Lower leg skin (tissue), 4 donors: ENCODE results near the gene XCL2. TPM values are rescaled to one million over a fixed set of nuclear protein-coding genes. Genes with fewer than 3 reads are reported as not detected.

Experiments used
- DNase-seq, 2 donors: peaks; one replicate each; pipeline ENCODE4 v3.0.0-alpha.2; 2019; ENCODE audit warnings: low spot score in 2 of 2
- H3K4me3 ChIP-seq: fragments of 200-600 bp; sonication (generic); 2 replicates; pipeline ENCODE4 v1.5.1; 2017; ENCODE audit warnings: mild to moderate bottlenecking, low read depth; ENCODE audit not compliant: poor library complexity, severe bottlenecking
- CTCF ChIP-seq, 3 donors: fragments of 450-650 bp; IDR thresholded peaks; one replicate each; pipeline ENCODE4 v1.5.1; 2016; ENCODE audit warnings: antibody characterized with exemption in 3 of 3, mild to moderate bottlenecking in 3 of 3, moderate library complexity in 2 of 3
- POLR2A ChIP-seq, 2 donors: fragments of 450-650 bp; IDR thresholded peaks; one replicate each; pipeline ENCODE4 v1.6.1; 2016 to 2017; ENCODE audit warnings: antibody characterized with exemption in 2 of 2, mild to moderate bottlenecking in 1 of 2, moderate library complexity in 1 of 2
- WGBS, 2 donors: methylation state at CpG; one replicate each; pipeline ENCODE4 v1.1.5; 2018; 5-methylcytosine and 5-hydroxymethylcytosine counted together
- intact Hi-C: fragments of 100-400 bp; cut with DNase I; formaldehyde crosslinking; loops from one replicate; pipeline ENCODE4 v1.15.0; 2023; ENCODE audit warnings: low total_unique reads
- total RNA-seq, 4 donors: library from RNA; depleted of rRNA; stranded (reverse); fragments of >200 nt; gene quantifications; one replicate each; pipeline ENCODE4 v1.1.0, GENCODE V29; 2016

The XCL2 gene
- total RNA-seq, 4 donors from 2014 or later: not detected

GRCh38 chr1:168572633-168573032 lies 28.8 kb upstream of the XCL2 start:
- TF ChIP-seq CTCF (IDR thresholded peaks at IDR 0.05): no peak
- no peak for TF ChIP-seq POLR2A (IDR thresholded peaks at IDR 0.05)
- intact Hi-C loops: loop anchor here (10.0 kb wide), 1 partner anchor 228 kb away; no protein-coding TSS in a partner anchor
- 85 to 92% methylated on average over 3 of the region's 3 CpGs for WGBS, 2 donors
- H3K4me3 ChIP-seq: no peak overlapping the region
- no peak for DNase-seq

- 82% methylated on average over 3 of the region's 3 CpGs for WGBS, 2 donors
- TF ChIP-seq POLR2A (IDR thresholded peaks at IDR 0.05): no peak
- TF ChIP-seq CTCF (IDR thresholded peaks at IDR 0.05): no peak
- no peak overlapping the region for H3K4me3 ChIP-seq
- intact Hi-C loops: loop anchor here (10.0 kb wide), 1 partner anchor 226 kb away; no protein-coding TSS in a partner anchor
- no peak for DNase-seq
These were observed 26.9 kb upstream of the XCL2 start for GRCh38 chr1:168570652-168571051.

GRCh38 chr1:168568346-168568745 lies 24.5 kb upstream of the XCL2 start:
- intact Hi-C loops: no loop called here
- 82 to 92% methylated on average over 1 of the region's 1 CpG for WGBS, 2 donors
- DNase-seq: no peak
- H3K4me3 ChIP-seq: no peak overlapping the region
- TF ChIP-seq CTCF (IDR thresholded peaks at IDR 0.05): no peak
- TF ChIP-seq POLR2A (IDR thresholded peaks at IDR 0.05): no peak

DNA sequence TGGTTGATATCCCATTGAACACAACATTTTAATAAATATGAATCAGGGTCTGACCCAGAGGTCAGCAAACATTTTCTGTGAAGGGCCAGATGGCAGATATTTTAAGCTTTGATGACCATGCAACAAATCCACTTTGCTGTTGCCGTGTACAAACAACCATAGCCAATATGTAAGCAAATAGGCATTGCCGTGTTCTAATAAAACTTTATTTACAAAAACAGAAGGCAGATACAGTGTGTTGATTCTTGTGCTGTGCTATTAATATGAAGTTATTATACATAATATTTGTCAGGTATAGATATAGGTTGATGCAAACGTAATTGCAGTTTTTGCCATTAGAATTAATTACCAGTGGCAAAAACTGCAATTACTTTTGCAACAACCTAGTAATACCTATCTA lies 23.8 kb upstream of the XCL2 start:
- H3K4me3 ChIP-seq: no peak overlapping the region
- TF ChIP-seq CTCF (IDR thresholded peaks at IDR 0.05) (no peak), POLR2A (IDR thresholded peaks at IDR 0.05) (no peak)
- no peak for DNase-seq
- intact Hi-C loops: no loop called here
- 95 to 96% methylated on average over 3 of the region's 3 CpGs for WGBS, 2 donors

DNA sequence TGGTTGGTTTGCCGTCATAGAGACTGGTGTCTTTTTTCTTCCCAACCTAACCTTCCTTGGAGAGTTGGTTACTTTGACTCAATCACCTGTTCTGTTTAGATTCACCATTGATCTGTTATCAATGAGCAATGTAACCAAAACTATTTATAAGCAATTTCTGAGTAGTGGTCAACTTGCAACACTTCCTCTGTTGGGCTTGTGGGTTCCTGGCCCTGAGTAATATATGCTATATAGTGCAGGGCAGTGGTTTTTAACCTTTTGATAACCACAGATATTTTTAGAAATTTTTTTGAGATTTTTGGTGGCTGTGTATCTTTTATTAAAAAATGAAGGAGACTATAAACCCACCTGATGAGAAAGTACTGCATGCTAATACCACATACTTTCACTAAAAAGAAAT lies 23.2 kb upstream of the XCL2 start:
- 92 to 95% methylated on average over 1 of the region's 1 CpG for WGBS, 2 donors
- no peak overlapping the region for H3K4me3 ChIP-seq
- TF ChIP-seq CTCF (IDR thresholded peaks at IDR 0.05) (no peak), POLR2A (IDR thresholded peaks at IDR 0.05) (no peak)
- intact Hi-C loops: no loop called here
- no peak for DNase-seq

- TF ChIP-seq CTCF (IDR thresholded peaks at IDR 0.05) (no peak), POLR2A (IDR thresholded peaks at IDR 0.05) (no peak)
- WGBS, 2 donors: 45 to 50% methylated on average over 4 of the region's 4 CpGs
- intact Hi-C loops: no loop called here
- no peak for DNase-seq
- H3K4me3 ChIP-seq: no peak overlapping the region
These were observed 22.0 kb upstream of the XCL2 start for GRCh38 chr1:168565825-168566224.
